ENCODE results near the gene LRRC4C. TPM values are rescaled to one million over a fixed set of nuclear protein-coding genes. Genes with fewer than 3 reads are reported as not detected.

The LRRC4C gene
- polyA plus RNA-seq, 4 donors: 1.4 to 1.6 TPM; not detected in 2

DNA sequence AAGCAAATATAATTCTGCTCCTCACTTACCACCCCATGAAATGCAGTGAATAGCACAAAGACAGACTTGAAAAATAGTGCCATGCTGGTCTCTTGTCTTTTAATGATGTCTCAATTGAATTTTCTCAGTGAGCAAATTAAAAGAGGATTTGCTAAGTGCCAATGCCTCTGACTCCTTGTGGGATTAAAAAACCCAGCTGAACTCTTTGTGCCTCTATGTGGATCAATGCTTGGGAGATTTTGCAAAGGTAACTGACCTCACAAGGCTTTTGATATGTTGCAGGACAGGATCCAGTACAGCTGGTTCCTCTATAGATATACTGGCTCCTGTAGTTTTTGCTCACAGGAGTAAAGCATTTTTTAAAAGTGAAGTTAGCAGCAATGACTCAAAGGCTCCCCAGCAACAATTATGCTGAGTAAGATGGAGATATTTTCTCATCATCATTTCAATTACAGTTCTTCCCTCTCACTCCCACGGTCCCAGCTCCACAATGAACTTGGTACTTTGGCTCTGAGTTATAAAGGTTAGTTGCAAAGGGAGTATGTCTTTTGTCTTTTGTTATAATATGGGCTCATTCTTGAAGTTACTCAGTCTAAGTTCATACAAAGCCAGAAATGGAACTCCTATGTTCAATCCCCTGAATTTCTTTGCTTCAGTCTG, 471.5 kb downstream of the LRRC4C start:
- DNase-seq (no peak), FAIRE-seq (no peak)
- no peaks in the 10 kb centered on the region for H3K27me3 ChIP-seq (ENCODE audit: control insufficient read depth in 3 of 3, insufficient read depth in 3 of 3, low read length in 3 of 3)
- H3K36me3 ChIP-seq (ENCODE audit: control insufficient read depth in 3 of 3, insufficient read depth in 2 of 3, low read depth in 1 of 3, low read length in 3 of 3): no peaks in the 10 kb centered on the region
- WGBS, 3 donors: 19 to 36% (median 27%) methylated on average over 1 of the region's 1 CpG
- no peaks in the 10 kb centered on the region for H3K9me3 ChIP-seq (ENCODE audit: control insufficient read depth in 2 of 2, insufficient read depth in 1 of 2, low read depth in 1 of 2, low read length in 1 of 2)
- no peak overlapping the region for H3K27ac ChIP-seq (ENCODE audit: low read depth in 1 of 3, low read length in 2 of 3)
- no peaks in the 10 kb centered on the region for H3K4me1 ChIP-seq (ENCODE audit: control insufficient read depth in 3 of 3, insufficient read depth in 2 of 3, low read depth in 1 of 3, low read length in 2 of 3)
- no peak overlapping the region for H3K4me3 ChIP-seq (ENCODE audit: low read depth in 1 of 3, low read length in 3 of 3)

- FAIRE-seq (no peak), DNase-seq (no peak)
- Histone ChIP-seq H3K27me3 (ENCODE audit: control insufficient read depth in 3 of 3, insufficient read depth in 3 of 3, low read length in 3 of 3) (no peaks in the 10 kb centered on the region), H3K36me3 (ENCODE audit: control insufficient read depth in 3 of 3, insufficient read depth in 2 of 3, low read depth in 1 of 3, low read length in 3 of 3) (no peaks in the 10 kb centered on the region), H3K27ac (ENCODE audit: low read depth in 1 of 3, low read length in 2 of 3) (no peak overlapping the region), H3K9me3 (ENCODE audit: control insufficient read depth in 2 of 2, insufficient read depth in 1 of 2, low read depth in 1 of 2, low read length in 1 of 2) (no peaks in the 10 kb centered on the region), H3K4me1 (ENCODE audit: control insufficient read depth in 3 of 3, insufficient read depth in 2 of 3, low read depth in 1 of 3, low read length in 2 of 3) (no peaks in the 10 kb centered on the region), H3K4me3 (ENCODE audit: low read depth in 1 of 3, low read length in 3 of 3) (no peak overlapping the region)
- 88 to 95% (median 94%) methylated on average over 3 of the region's 3 CpGs for WGBS, 3 donors
These were observed 473.1 kb downstream of the LRRC4C start for GRCh38 chr11:40986320-40986719.

DNA sequence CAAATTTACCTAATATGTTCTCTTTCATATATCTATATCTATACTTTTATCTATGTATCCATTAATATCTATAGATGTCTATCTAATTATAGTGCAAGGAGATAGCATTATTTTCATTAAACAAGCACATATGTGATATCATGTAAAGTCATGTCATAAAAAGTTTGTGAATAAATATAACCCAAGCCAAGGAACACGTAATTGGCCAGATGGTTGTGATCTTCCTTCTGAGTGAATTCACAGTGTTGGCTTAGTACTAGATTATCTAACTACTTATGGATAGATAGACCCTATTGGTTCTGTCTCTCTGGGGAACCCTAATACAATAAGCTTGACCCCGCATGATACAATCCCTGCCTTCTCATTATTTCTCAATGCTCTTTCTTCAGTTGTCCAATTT, 484.4 kb downstream of the LRRC4C start:
- FAIRE-seq (no peak), DNase-seq (no peak)
- 67 to 87% (median 79%) methylated on average over 2 of the region's 2 CpGs for WGBS, 3 donors
- H3K27ac ChIP-seq (ENCODE audit: low read depth in 1 of 3, low read length in 2 of 3): no peak overlapping the region
- peaks cover 0 to 22% of the 10 kb centered on the region in 2 donors for H3K9me3 ChIP-seq (ENCODE audit: control insufficient read depth in 2 of 2, insufficient read depth in 1 of 2, low read depth in 1 of 2, low read length in 1 of 2)
- H3K4me3 ChIP-seq (ENCODE audit: low read depth in 1 of 3, low read length in 3 of 3): no peak overlapping the region
- no peaks in the 10 kb centered on the region for H3K36me3 ChIP-seq (ENCODE audit: control insufficient read depth in 3 of 3, insufficient read depth in 2 of 3, low read depth in 1 of 3, low read length in 3 of 3)
- H3K4me1 ChIP-seq (ENCODE audit: control insufficient read depth in 3 of 3, insufficient read depth in 2 of 3, low read depth in 1 of 3, low read length in 2 of 3): no peaks in the 10 kb centered on the region
- no peaks in the 10 kb centered on the region for H3K27me3 ChIP-seq (ENCODE audit: control insufficient read depth in 3 of 3, insufficient read depth in 3 of 3, low read length in 3 of 3)

DNA sequence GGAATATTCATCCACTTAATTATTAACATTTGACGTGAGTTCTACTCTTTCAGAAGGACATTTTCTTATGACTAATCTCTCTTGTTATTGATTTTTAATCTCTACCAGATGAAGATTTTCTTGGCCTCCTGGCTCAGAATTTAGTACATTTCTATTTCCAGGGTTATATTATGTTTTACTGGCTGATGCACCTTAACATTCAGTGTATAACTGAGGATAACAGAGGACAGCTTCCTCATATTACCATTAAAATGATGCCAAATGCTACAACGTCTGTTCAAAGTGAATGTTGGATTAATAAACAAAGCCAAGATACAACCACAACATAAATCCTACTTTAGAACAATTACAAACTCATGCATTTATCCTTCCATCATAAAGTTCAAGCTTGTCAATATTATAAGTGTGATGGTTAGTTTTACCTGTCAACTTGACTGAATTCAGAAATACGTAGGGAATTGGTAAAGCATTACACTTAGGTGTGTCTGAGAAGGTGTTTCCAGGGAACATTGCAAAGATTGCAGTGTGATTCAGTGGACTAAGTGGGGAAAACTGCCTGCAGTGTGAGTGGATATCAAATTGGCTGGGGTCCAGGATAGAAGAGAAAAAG, 485.2 kb downstream of the LRRC4C start:
- Histone ChIP-seq H3K9me3 (ENCODE audit: control insufficient read depth in 2 of 2, insufficient read depth in 1 of 2, low read depth in 1 of 2, low read length in 1 of 2) (peaks cover 0 to 26% of the 10 kb centered on the region in 2 donors), H3K27me3 (ENCODE audit: control insufficient read depth in 3 of 3, insufficient read depth in 3 of 3, low read length in 3 of 3) (no peaks in the 10 kb centered on the region), H3K4me3 (ENCODE audit: low read depth in 1 of 3, low read length in 3 of 3) (no peak overlapping the region), H3K27ac (ENCODE audit: low read depth in 1 of 3, low read length in 2 of 3) (no peak overlapping the region), H3K4me1 (ENCODE audit: control insufficient read depth in 3 of 3, insufficient read depth in 2 of 3, low read depth in 1 of 3, low read length in 2 of 3) (no peaks in the 10 kb centered on the region), H3K36me3 (ENCODE audit: control insufficient read depth in 3 of 3, insufficient read depth in 2 of 3, low read depth in 1 of 3, low read length in 3 of 3) (no peaks in the 10 kb centered on the region)
- 73 to 81% (median 79%) methylated on average over 3 of the region's 3 CpGs for WGBS, 3 donors
- DNase-seq (no peak), FAIRE-seq (no peak)

GRCh38 chr11:40958707-40959106, 500.7 kb downstream of the LRRC4C start:
- no peak overlapping the region for H3K27ac ChIP-seq (ENCODE audit: low read depth in 1 of 3, low read length in 2 of 3)
- H3K36me3 ChIP-seq (ENCODE audit: control insufficient read depth in 3 of 3, insufficient read depth in 2 of 3, low read depth in 1 of 3, low read length in 3 of 3): no peaks in the 10 kb centered on the region
- no peak overlapping the region for H3K4me3 ChIP-seq (ENCODE audit: low read depth in 1 of 3, low read length in 3 of 3)
- FAIRE-seq: no peak
- no peaks in the 10 kb centered on the region for H3K4me1 ChIP-seq (ENCODE audit: control insufficient read depth in 3 of 3, insufficient read depth in 2 of 3, low read depth in 1 of 3, low read length in 2 of 3)
- no peak for DNase-seq
- H3K27me3 ChIP-seq (ENCODE audit: control insufficient read depth in 3 of 3, insufficient read depth in 3 of 3, low read length in 3 of 3): no peaks in the 10 kb centered on the region
- H3K9me3 ChIP-seq (ENCODE audit: control insufficient read depth in 2 of 2, insufficient read depth in 1 of 2, low read depth in 1 of 2, low read length in 1 of 2): no peaks in the 10 kb centered on the region

DNA sequence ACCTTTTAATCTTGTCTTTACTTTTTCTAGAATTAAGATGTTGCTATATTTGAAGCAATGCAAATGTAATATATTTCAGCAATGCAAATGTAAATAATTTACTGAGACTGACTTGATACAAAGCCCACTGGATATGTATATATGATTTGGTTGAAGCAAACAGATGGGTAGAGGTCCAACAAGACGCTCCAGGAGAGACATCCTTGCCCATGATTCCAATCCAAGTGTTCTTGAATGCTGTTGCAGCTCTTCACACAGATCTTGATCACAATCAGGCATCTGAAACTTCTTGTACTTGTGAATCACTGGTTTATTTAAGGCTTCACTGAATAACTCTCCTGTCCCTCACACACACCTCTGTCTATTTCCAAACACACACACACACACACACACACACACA, 507.0 kb downstream of the LRRC4C start:
- Histone ChIP-seq H3K36me3 (ENCODE audit: control insufficient read depth in 3 of 3, insufficient read depth in 2 of 3, low read depth in 1 of 3, low read length in 3 of 3) (no peaks in the 10 kb centered on the region), H3K4me3 (ENCODE audit: low read depth in 1 of 3, low read length in 3 of 3) (no peak overlapping the region), H3K9me3 (ENCODE audit: control insufficient read depth in 2 of 2, insufficient read depth in 1 of 2, low read depth in 1 of 2, low read length in 1 of 2) (no peaks in the 10 kb centered on the region), H3K27ac (ENCODE audit: low read depth in 1 of 3, low read length in 2 of 3) (no peak overlapping the region), H3K4me1 (ENCODE audit: control insufficient read depth in 3 of 3, insufficient read depth in 2 of 3, low read depth in 1 of 3, low read length in 2 of 3) (no peaks in the 10 kb centered on the region), H3K27me3 (ENCODE audit: control insufficient read depth in 3 of 3, insufficient read depth in 3 of 3, low read length in 3 of 3) (no peaks in the 10 kb centered on the region)
- WGBS, 3 donors: 26 to 68% (median 35%) methylated on average over 1 of the region's 1 CpG
- no peak for DNase-seq
- no peak for FAIRE-seq

- DNase-seq (no peak), FAIRE-seq (no peak)
- H3K36me3 ChIP-seq (ENCODE audit: control insufficient read depth in 3 of 3, insufficient read depth in 2 of 3, low read depth in 1 of 3, low read length in 3 of 3): no peaks in the 10 kb centered on the region
- no peak overlapping the region for H3K4me3 ChIP-seq (ENCODE audit: low read depth in 1 of 3, low read length in 3 of 3)
- H3K27ac ChIP-seq (ENCODE audit: low read depth in 1 of 3, low read length in 2 of 3): no peak overlapping the region
- whole genome bisulfite sequencing, 3 donors: 68 to 74% (median 72%) methylated on average over 4 of the region's 4 CpGs
- H3K4me1 ChIP-seq (ENCODE audit: control insufficient read depth in 3 of 3, insufficient read depth in 2 of 3, low read depth in 1 of 3, low read length in 2 of 3): no peaks in the 10 kb centered on the region
- no peaks in the 10 kb centered on the region for H3K27me3 ChIP-seq (ENCODE audit: control insufficient read depth in 3 of 3, insufficient read depth in 3 of 3, low read length in 3 of 3)
- H3K9me3 ChIP-seq (ENCODE audit: control insufficient read depth in 2 of 2, insufficient read depth in 1 of 2, low read depth in 1 of 2, low read length in 1 of 2): no peaks in the 10 kb centered on the region
These were observed 521.5 kb downstream of the LRRC4C start for GRCh38 chr11:40938002-40938401.

- H3K4me1 ChIP-seq (ENCODE audit: control insufficient read depth in 3 of 3, insufficient read depth in 2 of 3, low read depth in 1 of 3, low read length in 2 of 3): no peaks in the 10 kb centered on the region
- no peak for DNase-seq
- H3K9me3 ChIP-seq (ENCODE audit: control insufficient read depth in 2 of 2, insufficient read depth in 1 of 2, low read depth in 1 of 2, low read length in 1 of 2): no peaks in the 10 kb centered on the region
- H3K4me3 ChIP-seq (ENCODE audit: low read depth in 1 of 3, low read length in 3 of 3): no peak overlapping the region
- no peak overlapping the region for H3K27ac ChIP-seq (ENCODE audit: low read depth in 1 of 3, low read length in 2 of 3)
- no peak for FAIRE-seq
- 68 to 73% (median 70%) methylated on average over 2 of the region's 2 CpGs for WGBS, 3 donors
- no peaks in the 10 kb centered on the region for H3K36me3 ChIP-seq (ENCODE audit: control insufficient read depth in 3 of 3, insufficient read depth in 2 of 3, low read depth in 1 of 3, low read length in 3 of 3)
- no peaks in the 10 kb centered on the region for H3K27me3 ChIP-seq (ENCODE audit: control insufficient read depth in 3 of 3, insufficient read depth in 3 of 3, low read length in 3 of 3)
These were observed 534.5 kb downstream of the LRRC4C start for GRCh38 chr11:40924915-40925314.

GRCh38 chr11:40921246-40921645, 538.2 kb downstream of the LRRC4C start:
- H3K9me3 ChIP-seq (ENCODE audit: control insufficient read depth in 2 of 2, insufficient read depth in 1 of 2, low read depth in 1 of 2, low read length in 1 of 2): no peaks in the 10 kb centered on the region
- DNase-seq: no peak
- no peaks in the 10 kb centered on the region for H3K36me3 ChIP-seq (ENCODE audit: control insufficient read depth in 3 of 3, insufficient read depth in 2 of 3, low read depth in 1 of 3, low read length in 3 of 3)
- no peaks in the 10 kb centered on the region for H3K27me3 ChIP-seq (ENCODE audit: control insufficient read depth in 3 of 3, insufficient read depth in 3 of 3, low read length in 3 of 3)
- no peak overlapping the region for H3K4me3 ChIP-seq (ENCODE audit: low read depth in 1 of 3, low read length in 3 of 3)
- no peak for FAIRE-seq
- no peaks in the 10 kb centered on the region for H3K4me1 ChIP-seq (ENCODE audit: control insufficient read depth in 3 of 3, insufficient read depth in 2 of 3, low read depth in 1 of 3, low read length in 2 of 3)
- no peak overlapping the region for H3K27ac ChIP-seq (ENCODE audit: low read depth in 1 of 3, low read length in 2 of 3)

Data from small intestine (tissue), 7 donors.